Caco-2 (cell line): ENCODE data around the gene POMT1. TPM values are rescaled to one million over a fixed set of nuclear protein-coding genes. Genes with fewer than 3 reads are reported as not detected.

Experiments
- BruUV-seq: library from RNA; stranded (reverse); fragments of 400-500 nt; replicated peaks from 2 replicates; lab custom pipeline; 2021; lab: Mats Ljungman, UMichigan
- CTCF ChIA-PET: fragments of 300-600 bp; sonication (Branson Sonifier 250); formaldehyde crosslinking; loops from one replicate; lab custom pipeline; 2022; ENCODE audit warnings: antibody characterized with exemption; lab: Charles Lee
- POLR2A ChIA-PET: fragments of 300-600 bp; sonication (Branson Sonifier 250); formaldehyde crosslinking; loops from one replicate; lab custom pipeline; 2022; ENCODE audit warnings: antibody characterized with exemption; lab: Charles Lee
- DNase-seq, 2 experiments: peaks; one replicate each; pipeline versions ENCODE4 v3.0.0 to v3.0.0-alpha.2; 2020 to 2022
- H3K27me3 ChIP-seq: replicated peaks from 2 replicates; pipeline ENCODE4 v1.6.0; 2011; ENCODE audit warnings: low read length; ENCODE audit not compliant: control insufficient read depth, insufficient read depth
- H3K36me3 ChIP-seq: 2 replicates; pipeline ENCODE4 v1.5.1; 2011; ENCODE audit warnings: low read length; ENCODE audit not compliant: control insufficient read depth, insufficient read depth
- H3K4me1 ChIP-seq: fragments of 250-450 bp; sonication (Bioruptor Pico); 2 replicates; pipeline ENCODE4 v1.5.1; 2020; ENCODE audit warnings: mild to moderate bottlenecking
- H3K4me3 ChIP-seq: 2 replicates; pipeline ENCODE4 v1.5.1; 2011; ENCODE audit warnings: low read depth, mild to moderate bottlenecking, control low read depth, low read length
- H3K9me3 ChIP-seq: fragments of 250-450 bp; sonication (Bioruptor Pico); 2 replicates; pipeline ENCODE4 v1.5.1; 2020; ENCODE audit warnings: mild to moderate bottlenecking, moderate library complexity
- H3K27ac Mint-ChIP-seq: one replicate; pipeline ENCODE4 v1.8.0; 2022; ENCODE audit warnings: mixed read lengths; ENCODE audit not compliant: unreplicated experiment
- H3K27me3 Mint-ChIP-seq: one replicate; pipeline ENCODE4 v1.8.0; 2022; ENCODE audit warnings: mixed read lengths; ENCODE audit not compliant: insufficient read depth, unreplicated experiment
- H3K36me3 Mint-ChIP-seq: one replicate; pipeline ENCODE4 v1.8.0; 2022; ENCODE audit warnings: mild to moderate bottlenecking, mixed read lengths; ENCODE audit not compliant: insufficient read depth, unreplicated experiment
- H3K4me1 Mint-ChIP-seq: one replicate; pipeline ENCODE4 v1.8.0; 2022; ENCODE audit warnings: low read depth, mixed read lengths; ENCODE audit not compliant: unreplicated experiment
- H3K4me3 Mint-ChIP-seq: one replicate; pipeline ENCODE4 v1.8.0; 2022; ENCODE audit warnings: mild to moderate bottlenecking, moderate library complexity, mixed read lengths; ENCODE audit not compliant: unreplicated experiment
- H3K9me3 Mint-ChIP-seq: one replicate; pipeline ENCODE4 v1.8.0; 2022; ENCODE audit warnings: mixed read lengths; ENCODE audit not compliant: unreplicated experiment
- intact Hi-C: fragments of 100-400 bp; cut with micrococcal nuclease; formaldehyde crosslinking; loops from one replicate; pipeline ENCODE4 v1.10.0; 2022; ENCODE audit not compliant: unreplicated experiment
- total RNA-seq: library from RNA; stranded (reverse); gene quantifications from 2 replicates; pipeline ENCODE4 v1.2.3, GENCODE V29; 2022
- TF ChIP-seq, protein P1 (sequence below), 2 experiments: fragments of 200-600 bp in 1 of 2; IDR thresholded peaks; 1 replicate in 1 of 2; 2 replicates in 1 of 2; pipeline versions ENCODE4 v1.5.1 to v1.8.0; 2011 to 2022; ENCODE audit warnings: antibody characterized with exemption in 1 of 2, control low read depth in 1 of 2, inconsistent platforms in 1 of 2, low read depth in 1 of 2, low read length in 1 of 2, mild to moderate bottlenecking in 1 of 2, moderate library complexity in 1 of 2; ENCODE audit not compliant: insufficient read depth in 1 of 2, severe bottlenecking in 1 of 2, unreplicated experiment in 1 of 2

Gene POMT1
- total RNA-seq, 1 experiment from 2014 or later: 44.2 TPM

DNA sequence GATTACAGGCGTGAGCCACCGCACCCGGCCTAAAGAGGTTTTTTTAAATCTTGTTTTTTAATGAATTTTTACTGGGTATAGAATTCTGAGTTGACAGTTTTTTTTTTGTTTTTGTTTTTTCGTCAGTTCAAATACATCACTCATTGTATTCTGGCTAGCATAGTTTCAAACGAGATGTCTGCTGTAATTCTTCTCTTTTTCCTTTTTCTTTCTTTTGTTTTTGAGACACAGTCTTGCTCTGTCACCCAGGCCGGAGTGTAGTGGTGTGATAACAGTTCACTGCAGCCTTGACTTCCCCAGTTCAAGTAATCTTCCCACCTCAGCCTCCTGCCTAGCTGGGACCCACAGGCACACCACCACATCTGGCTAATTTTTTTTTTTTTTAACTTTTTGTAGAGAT is 40.4 kb downstream of the POMT1 start:
- Histone ChIP-seq H3K9me3 (peaks cover 8% of the 10 kb centered on the region), H3K4me1 (no peaks in the 10 kb centered on the region), H3K27me3 (no peaks in the 10 kb centered on the region), H3K36me3 (no peaks in the 10 kb centered on the region), H3K4me3 (no peak overlapping the region)
- Mint-ChIP-seq H3K27ac (no peak overlapping the region), H3K27me3 (peaks cover 2% of the 10 kb centered on the region), H3K9me3 (peaks cover 11% of the 10 kb centered on the region), H3K36me3 (peaks cover 6% of the 10 kb centered on the region), H3K4me1 (peaks cover 12% of the 10 kb centered on the region), H3K4me3 (no peak overlapping the region)
- intact Hi-C loops: no loop called here
- CTCF ChIA-PET: no interaction called here
- DNase-seq: no peak
- POLR2A ChIA-PET: no interaction called here
- TF ChIP-seq, protein P1, sequence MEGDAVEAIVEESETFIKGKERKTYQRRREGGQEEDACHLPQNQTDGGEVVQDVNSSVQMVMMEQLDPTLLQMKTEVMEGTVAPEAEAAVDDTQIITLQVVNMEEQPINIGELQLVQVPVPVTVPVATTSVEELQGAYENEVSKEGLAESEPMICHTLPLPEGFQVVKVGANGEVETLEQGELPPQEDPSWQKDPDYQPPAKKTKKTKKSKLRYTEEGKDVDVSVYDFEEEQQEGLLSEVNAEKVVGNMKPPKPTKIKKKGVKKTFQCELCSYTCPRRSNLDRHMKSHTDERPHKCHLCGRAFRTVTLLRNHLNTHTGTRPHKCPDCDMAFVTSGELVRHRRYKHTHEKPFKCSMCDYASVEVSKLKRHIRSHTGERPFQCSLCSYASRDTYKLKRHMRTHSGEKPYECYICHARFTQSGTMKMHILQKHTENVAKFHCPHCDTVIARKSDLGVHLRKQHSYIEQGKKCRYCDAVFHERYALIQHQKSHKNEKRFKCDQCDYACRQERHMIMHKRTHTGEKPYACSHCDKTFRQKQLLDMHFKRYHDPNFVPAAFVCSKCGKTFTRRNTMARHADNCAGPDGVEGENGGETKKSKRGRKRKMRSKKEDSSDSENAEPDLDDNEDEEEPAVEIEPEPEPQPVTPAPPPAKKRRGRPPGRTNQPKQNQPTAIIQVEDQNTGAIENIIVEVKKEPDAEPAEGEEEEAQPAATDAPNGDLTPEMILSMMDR (IDR thresholded peaks at IDR 0.05; ENCODE audit: insufficient read depth in 1 of 2, low read depth in 1 of 2, low read length in 1 of 2, severe bottlenecking in 1 of 2, unreplicated experiment in 1 of 2): no peak
- no TSS peak for BruUV-seq

DNA sequence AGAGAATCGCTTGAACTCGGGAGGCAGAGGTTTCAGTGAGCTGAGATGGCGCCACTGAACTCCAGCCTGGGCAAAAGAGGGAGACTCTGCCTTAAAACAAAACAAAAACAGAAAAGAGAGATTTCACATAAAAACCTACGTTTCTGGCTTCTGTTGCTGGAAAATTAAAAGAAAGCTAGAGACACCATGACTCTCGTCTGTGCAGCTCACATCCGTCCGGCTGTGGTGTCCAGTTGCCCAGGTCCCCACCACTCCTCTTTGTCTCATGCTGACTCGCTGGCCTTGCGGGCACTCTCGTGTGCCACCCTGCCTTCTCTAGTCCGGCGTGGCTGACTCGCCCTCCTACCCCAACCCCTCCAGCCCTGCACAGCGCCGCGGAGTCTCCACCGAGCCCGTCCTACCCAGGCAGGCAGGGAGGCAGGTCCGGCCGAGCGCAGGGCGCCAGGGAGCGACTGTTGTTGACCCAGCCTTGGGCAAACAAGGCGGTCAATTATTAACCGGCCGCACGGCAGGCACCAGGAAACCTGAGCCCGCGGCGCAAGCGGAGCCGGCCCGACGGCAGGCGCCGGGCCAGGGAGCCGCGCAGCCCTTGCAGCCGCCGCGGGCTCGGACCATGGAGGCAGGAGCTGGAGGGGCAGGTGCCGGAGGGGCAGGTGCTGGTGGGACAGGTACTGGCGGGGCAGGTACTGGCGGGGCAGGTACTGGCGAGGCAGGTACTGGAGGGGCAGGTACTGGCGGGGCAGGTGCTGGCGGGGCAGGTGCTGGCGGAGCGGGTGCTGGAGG is 42.5 kb downstream of the POMT1 start, which contains the start of gene PRRT1B:
TSS of gene PRRT1B (plus strand) at position 521 of the 783 bp plus-strand sequence. CDS start at position 614, 93 bp downstream.
- Mint-ChIP-seq H3K36me3 (peaks cover 12% of the 10 kb centered on the region), H3K27me3 (peaks cover 4% of the 10 kb centered on the region), H3K27ac (peak within 1 kb of the TSS; percentile 73), H3K9me3 (peaks cover 11% of the 10 kb centered on the region), H3K4me3 (peak within 1 kb of the TSS; percentile 82), H3K4me1 (peaks cover 24% of the 10 kb centered on the region)
- ChIA-PET POLR2A (interaction anchor here (0.7 kb wide), 1 partner anchor 188 kb away, joined by 5 read pairs; no protein-coding TSS in a partner anchor), CTCF (interaction anchor here (0.6 to 2.4 kb wide), 5 partner anchors 17 to 1334 kb away, joined by 3 to 8 read pairs (median 3); no protein-coding TSS in a partner anchor)
- TF ChIP-seq, protein P1 (IDR thresholded peaks at IDR 0.05; ENCODE audit: insufficient read depth in 1 of 2, low read depth in 1 of 2, low read length in 1 of 2, severe bottlenecking in 1 of 2, unreplicated experiment in 1 of 2): no peak
- intact Hi-C loops: no loop called here
- H3K4me3 ChIP-seq: peak within 1 kb of the TSS; percentile 71
- no peaks in the 10 kb centered on the region for H3K36me3 ChIP-seq
- no peaks in the 10 kb centered on the region for H3K27me3 ChIP-seq
- TSS peak; percentile 19 for BruUV-seq
- peak; percentile 94 to 95 for DNase-seq
- H3K9me3 ChIP-seq: peaks cover 8% of the 10 kb centered on the region
- H3K4me1 ChIP-seq: no peaks in the 10 kb centered on the region

DNA sequence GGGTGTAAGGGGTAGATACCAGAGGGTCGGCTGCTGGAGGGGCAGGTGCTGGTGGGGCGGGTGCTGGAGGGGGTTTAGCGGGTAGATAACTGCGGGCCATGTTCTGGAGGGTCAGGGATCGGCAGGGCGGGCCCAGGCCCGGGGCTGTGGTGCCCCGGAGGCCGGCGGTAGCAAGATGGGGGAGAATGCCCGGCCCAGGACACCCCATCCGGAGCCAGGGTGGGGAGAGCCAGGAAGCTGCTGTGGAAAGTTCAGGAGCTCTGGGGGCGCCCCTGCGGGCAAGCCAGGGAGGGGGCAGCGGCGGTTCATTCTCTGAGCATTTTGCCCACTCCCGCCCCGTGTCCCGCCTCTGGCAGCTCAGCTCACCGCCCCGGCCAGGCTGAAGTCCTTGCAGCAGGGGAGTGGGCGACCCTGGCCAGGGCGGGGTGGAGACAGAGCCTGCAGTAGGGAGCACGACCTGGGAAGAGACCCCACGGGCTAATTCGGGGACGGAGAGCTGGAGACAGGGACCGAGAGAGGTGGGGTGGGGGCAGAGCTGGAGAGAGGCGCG is 43.1 kb downstream of the POMT1 start:
- Histone ChIP-seq H3K4me3 (peak overlapping the region; percentile 71), H3K9me3 (peaks cover 8% of the 10 kb centered on the region), H3K27me3 (no peaks in the 10 kb centered on the region), H3K4me1 (no peaks in the 10 kb centered on the region), H3K36me3 (no peaks in the 10 kb centered on the region)
- peak overlapping the region; percentile 33 for H3K27ac Mint-ChIP-seq
- peaks cover 12% of the 10 kb centered on the region for H3K36me3 Mint-ChIP-seq
- H3K4me1 Mint-ChIP-seq: peaks cover 28% of the 10 kb centered on the region
- peaks cover 11% of the 10 kb centered on the region for H3K9me3 Mint-ChIP-seq
- ChIA-PET POLR2A (interaction anchor here (0.7 kb wide), 1 partner anchor 187 kb away, joined by 5 read pairs; no protein-coding TSS in a partner anchor), CTCF (interaction anchor here (1.1 to 2.4 kb wide), 3 partner anchors 16 to 195 kb away, joined by 3 to 8 read pairs (median 4); no protein-coding TSS in a partner anchor)
- peak overlapping the region; percentile 82 for H3K4me3 Mint-ChIP-seq
- intact Hi-C loops: no loop called here
- H3K27me3 Mint-ChIP-seq: peaks cover 4% of the 10 kb centered on the region
- DNase-seq: peak in 1 of 2 experiments; percentile 54
- TF ChIP-seq, protein P1 (IDR thresholded peaks at IDR 0.05; ENCODE audit: insufficient read depth in 1 of 2, low read depth in 1 of 2, low read length in 1 of 2, severe bottlenecking in 1 of 2, unreplicated experiment in 1 of 2): no peak
- no TSS peak for BruUV-seq
